Testis (tissue), 3 donors: Measurements from ENCODE around the gene MAPKAP1. TPM values are rescaled to one million over a fixed set of nuclear protein-coding genes. Genes with fewer than 3 reads are reported as not detected.
A peak's percentile ranks its signal among the peaks of the same experiment; 100 is the strongest.

Experiments
- DNase-seq: peaks from one replicate; pipeline ENCODE4 v3.0.0-alpha.2; 2019
- H3K27ac ChIP-seq, 2 donors: fragments of 200-600 bp; sonication (generic); one replicate each; pipeline ENCODE4 v1.5.1; 2019
- H3K27me3 ChIP-seq: fragments of 200-600 bp; sonication (generic); one replicate; pipeline ENCODE4 v1.5.1; 2019
- H3K36me3 ChIP-seq: fragments of 200-600 bp; sonication (generic); one replicate; pipeline ENCODE4 v1.5.1; 2017; ENCODE audit warnings: low read depth; ENCODE audit errors: missing control alignments
- H3K4me1 ChIP-seq: fragments of 200-600 bp; sonication (generic); one replicate; pipeline ENCODE4 v1.5.1; 2019
- H3K4me3 ChIP-seq, 2 donors: fragments of 200-600 bp; sonication (generic); one replicate each; pipeline ENCODE4 v1.5.1; 2017 to 2019
- H3K9me3 ChIP-seq: fragments of 200-600 bp; sonication (generic); one replicate; pipeline ENCODE4 v1.5.1; 2017
- CTCF ChIP-seq, 3 experiments: fragments of 450-650 bp in 2 of 3; fragments of 200-600 bp in 1 of 3; sonication (generic) in 1 of 3; IDR thresholded peaks; one replicate each; pipeline ENCODE4 v1.5.1; 2016 to 2019; ENCODE audit warnings: antibody characterized with exemption in 3 of 3, mild to moderate bottlenecking in 2 of 3, moderate library complexity in 1 of 3
- POLR2A ChIP-seq: fragments of 450-650 bp; IDR thresholded peaks from one replicate; pipeline ENCODE4 v1.6.1; 2017; ENCODE audit warnings: antibody characterized with exemption, mild to moderate bottlenecking, moderate library complexity
- WGBS, 2 donors: methylation state at CpG; one replicate each; pipeline ENCODE4 v1.1.5; 2018; 5-methylcytosine and 5-hydroxymethylcytosine counted together
- intact Hi-C: fragments of 100-400 bp; cut with DNase I; formaldehyde crosslinking; loops from one replicate; pipeline ENCODE4 v1.15.1; 2023; ENCODE audit warnings: low total_unique reads
- polyA plus RNA-seq: library from polyadenylated mRNA; stranded (reverse); fragments of 350-450 nt; fragmentation: Illumina TruSeq; extraction: RNeasy Lipid Tissue Mini Kit (QIAGEN cat#74804); gene quantifications from one replicate; pipeline ENCODE4 v1.2.3, GENCODE V29; 2014; ENCODE audit warnings: low read depth, low replicate concordance; ENCODE audit not compliant: insufficient read depth
- total RNA-seq, 2 donors: library from RNA; depleted of rRNA; stranded (reverse); fragments of >200 nt; gene quantifications; one replicate each; pipeline ENCODE4 v1.2.3, GENCODE V29; 2016

The MAPKAP1 gene
- total and polyA plus RNA-seq, 3 donors from 2014 or later = 112 to 135 (median 115) TPM

GRCh38 chr9:125559894-125560293 lies 147.1 kb downstream of the MAPKAP1 start:
- no peak overlapping the region for H3K4me3 ChIP-seq
- TF ChIP-seq CTCF (IDR thresholded peaks at IDR 0.05) = no peak
- no peak for DNase-seq
- H3K4me1 ChIP-seq = no peaks in the 10 kb centered on the region
- no peaks in the 10 kb centered on the region for H3K36me3 ChIP-seq
- H3K27ac ChIP-seq = no peak overlapping the region
- H3K27me3 ChIP-seq = no peaks in the 10 kb centered on the region
- H3K9me3 ChIP-seq = no peaks in the 10 kb centered on the region
- WGBS, 2 donors = 68 to 76% methylated on average over 2 of the region's 2 CpGs
- intact Hi-C loops = no loop called here

- WGBS, 2 donors = 80 to 89% methylated on average over 6 of the region's 6 CpGs
These were observed 147.8 kb downstream of the MAPKAP1 start for GRCh38 chr9:125559194-125559593.

GRCh38 chr9:125558453-125559092 lies 148.4 kb downstream of the MAPKAP1 start:
- Histone ChIP-seq H3K4me3 (no peak overlapping the region), H3K36me3 (no peaks in the 10 kb centered on the region), H3K27ac (no peak overlapping the region), H3K4me1 (no peaks in the 10 kb centered on the region), H3K27me3 (no peaks in the 10 kb centered on the region), H3K9me3 (no peaks in the 10 kb centered on the region)
- TF ChIP-seq CTCF (IDR thresholded peaks at IDR 0.05) (peak; percentile 34 to 67 (median 50)), POLR2A (no peak)
- 59 to 75% methylated on average over 2 of the region's 2 CpGs for WGBS, 2 donors
- intact Hi-C loops = no loop called here
- peak; percentile 73 for DNase-seq

More at GRCh38 chr9:125559194-125559593, 147.8 kb downstream of the MAPKAP1 start:
- Histone ChIP-seq H3K9me3 (no peaks in the 10 kb centered on the region), H3K4me3 (no peak overlapping the region), H3K4me1 (no peaks in the 10 kb centered on the region), H3K36me3 (no peaks in the 10 kb centered on the region), H3K27ac (no peak overlapping the region), H3K27me3 (no peaks in the 10 kb centered on the region)
- no peak for DNase-seq
- TF ChIP-seq POLR2A = no peak
- TF ChIP-seq CTCF (IDR thresholded peaks at IDR 0.05) = no peak
- intact Hi-C loops = no loop called here

- Histone ChIP-seq H3K4me1 (peaks cover 10% of the 10 kb centered on the region), H3K27ac (no peak overlapping the region), H3K27me3 (no peaks in the 10 kb centered on the region), H3K4me3 (no peak overlapping the region), H3K9me3 (no peaks in the 10 kb centered on the region), H3K36me3 (no peaks in the 10 kb centered on the region)
- 86 to 89% methylated on average over 7 of the region's 7 CpGs for WGBS, 2 donors
- DNase-seq = no peak
- TF ChIP-seq POLR2A = no peak
- no peak for TF ChIP-seq CTCF (IDR thresholded peaks at IDR 0.05)
- intact Hi-C loops = no loop called here
These were observed 150.8 kb downstream of the MAPKAP1 start for GRCh38 chr9:125556046-125556721.

- intact Hi-C loops = no loop called here
- H3K27me3 ChIP-seq = no peaks in the 10 kb centered on the region
- 72 to 76% methylated on average over 3 of the region's 3 CpGs for WGBS, 2 donors
These were observed 152.3 kb downstream of the MAPKAP1 start for GRCh38 chr9:125554726-125555125.

More at GRCh38 chr9:125554726-125555125, 152.3 kb downstream of the MAPKAP1 start:
- no peaks in the 10 kb centered on the region for H3K9me3 ChIP-seq
- no peak for TF ChIP-seq CTCF (IDR thresholded peaks at IDR 0.05)
- no peak for TF ChIP-seq POLR2A
- peaks cover 24% of the 10 kb centered on the region for H3K4me1 ChIP-seq
- H3K27ac ChIP-seq = no peak overlapping the region
- no peak overlapping the region for H3K4me3 ChIP-seq
- no peaks in the 10 kb centered on the region for H3K36me3 ChIP-seq
- no peak for DNase-seq
